HEK293 (cell line): ENCODE results near the gene RPS17.
"Not testable (repeated sequence)": the region's sequence is repeated elsewhere in the genome, so short reads cannot be mapped to it uniquely, and the experiment has no call there.

Experiments used
- CTCF ChIA-PET: fragments of 350-600 bp; formaldehyde crosslinking; extraction: SDS; loops from one replicate; lab custom pipeline; 2021; ENCODE audit warnings: antibody characterized with exemption; lab: Yijun Ruan, JAX
- POLR2A ChIA-PET: fragments of 300-600 bp; formaldehyde crosslinking; extraction: SDS; loops from one replicate; lab custom pipeline; 2020; ENCODE audit warnings: antibody characterized with exemption, inconsistent platforms; lab: Yijun Ruan, JAX
- H3K27ac ChIP-seq: fragments of 200-500 bp; sonication (Bioruptor generic); 2 replicates; pipeline ENCODE4 v1.5.1; 2014; ENCODE audit warnings: low read depth, low read length, control low read depth, inconsistent platforms; ENCODE audit errors: extremely low read depth
- H3K36me3 ChIP-seq, 2 experiments: fragments of 200-500 bp in 1 of 2; sonication (Bioruptor generic) in 1 of 2; 1 replicate in 1 of 2; 2 replicates in 1 of 2; pipeline ENCODE4 v1.5.1; 2014 to 2017; ENCODE audit warnings: inconsistent platforms in 2 of 2, low read length in 2 of 2; ENCODE audit not compliant: control insufficient read depth in 2 of 2, insufficient read depth in 1 of 2
- H3K4me1 ChIP-seq: fragments of 200-500 bp; sonication (Bioruptor generic); 2 replicates; pipeline ENCODE4 v1.5.1; 2014; ENCODE audit warnings: mild to moderate bottlenecking, low read length, inconsistent platforms; ENCODE audit not compliant: control insufficient read depth, insufficient read depth
- H3K4me3 ChIP-seq: 2 replicates; pipeline ENCODE4 v1.5.1; 2011; ENCODE audit warnings: low read depth, mild to moderate bottlenecking, control low read depth, low read length, moderate library complexity
- H3K9me3 ChIP-seq: fragments of 200-500 bp; sonication (Bioruptor generic); 2 replicates; pipeline ENCODE4 v1.5.1; 2014; ENCODE audit warnings: low read depth, low read length, inconsistent platforms; ENCODE audit not compliant: control insufficient read depth, insufficient read depth
- HIC1 ChIP-seq: fragments of 450-650 bp; formaldehyde crosslinking; IDR thresholded peaks from 2 replicates; pipeline ENCODE4 v1.5.1; 2016; ENCODE audit warnings: missing biosample characterization, missing genetic modification characterization
- MYNN ChIP-seq: fragments of 450-650 bp; formaldehyde crosslinking; IDR thresholded peaks from 2 replicates; pipeline ENCODE4 v1.5.1; 2016; ENCODE audit warnings: missing biosample characterization, missing genetic modification characterization, borderline replicate concordance
- TCF7L2 ChIP-seq: IDR thresholded peaks from 2 replicates; pipeline ENCODE4 v1.6.1; 2011; ENCODE audit warnings: low read depth, mild to moderate bottlenecking, inconsistent platforms, low read length, moderate library complexity, borderline replicate concordance
- ZNF664 ChIP-seq: fragments of 450-650 bp; formaldehyde crosslinking; IDR thresholded peaks from 2 replicates; pipeline ENCODE4 v1.5.1; 2016; ENCODE audit warnings: missing biosample characterization, missing genetic modification characterization
- ZNF670 ChIP-seq: fragments of 450-650 bp; formaldehyde crosslinking; IDR thresholded peaks from 2 replicates; pipeline ENCODE4 v1.5.1; 2016; ENCODE audit warnings: missing biosample characterization, missing genetic modification characterization, low read depth
- ZNF701 ChIP-seq: fragments of 450-650 bp; formaldehyde crosslinking; IDR thresholded peaks from 2 replicates; pipeline ENCODE4 v1.5.1; 2016; ENCODE audit warnings: missing biosample characterization, missing genetic modification characterization

The RPS17 gene

GRCh38 chr15:82530006-82530405 lies 10.3 kb downstream of the RPS17 start:
- Histone ChIP-seq H3K4me1 (no peaks in the 10 kb centered on the region), H3K27ac (no peak overlapping the region), H3K4me3 (no peak overlapping the region), H3K36me3 (peaks cover 10 to 27% of the 10 kb centered on the region in 2 experiments), H3K9me3 (no peaks in the 10 kb centered on the region)
- TF ChIP-seq ZNF664 (tag by site-specific recombination) (no peak), ZNF670 (tag by site-specific recombination) (no peak), HIC1 (no peak), ZNF701 (no peak), MYNN (tag by site-specific recombination) (no peak), TCF7L2 (no peak)
- POLR2A ChIA-PET: interaction anchor here (1.2 to 1.7 kb wide), 2 partner anchors 10 to 12 kb away, joined by 4 to 22 read pairs; partner anchors contain the start of gene RPS17
- CTCF ChIA-PET: interaction anchor here (0.6 to 2.8 kb wide), 9 partner anchors 11 to 1119 kb away, joined by 3 to 42 read pairs (median 9); partner anchors contain the start of gene RPS17

DNA sequence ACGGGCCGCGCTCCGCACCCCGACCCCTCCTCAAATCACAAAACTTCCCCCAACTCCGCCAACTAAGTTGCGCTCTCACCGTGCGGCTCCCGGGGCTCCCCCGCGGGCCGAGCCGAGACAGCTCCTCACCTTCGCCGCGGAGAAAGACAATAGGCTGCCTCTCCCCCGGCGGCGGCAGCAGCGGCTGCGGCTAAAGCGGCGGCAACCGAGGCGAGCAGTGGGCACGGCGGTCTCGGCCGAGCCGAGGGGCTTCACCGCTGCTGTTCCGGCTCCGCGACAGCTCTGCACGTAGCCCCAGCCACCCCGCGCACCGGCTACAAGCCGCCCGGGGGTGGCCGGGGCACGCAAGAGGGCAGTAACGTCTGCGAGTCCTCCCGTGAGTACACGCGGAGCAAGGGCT lies 26.7 kb downstream of the RPS17 start:
- CTCF ChIA-PET, H3K36me3 ChIP-seq, POLR2A ChIA-PET: not testable (repeated sequence)

GRCh38 chr15:82507693-82508092 lies 32.6 kb downstream of the RPS17 start:
- H3K9me3 ChIP-seq, H3K4me1 ChIP-seq, CTCF ChIA-PET, H3K4me3 ChIP-seq, POLR2A ChIA-PET, H3K27ac ChIP-seq, H3K36me3 ChIP-seq: not testable (repeated sequence)

More for the DNA sequence above, 26.7 kb downstream of the RPS17 start:
- not testable (repeated sequence) for H3K4me1 ChIP-seq, H3K9me3 ChIP-seq, H3K27ac ChIP-seq, H3K4me3 ChIP-seq

DNA sequence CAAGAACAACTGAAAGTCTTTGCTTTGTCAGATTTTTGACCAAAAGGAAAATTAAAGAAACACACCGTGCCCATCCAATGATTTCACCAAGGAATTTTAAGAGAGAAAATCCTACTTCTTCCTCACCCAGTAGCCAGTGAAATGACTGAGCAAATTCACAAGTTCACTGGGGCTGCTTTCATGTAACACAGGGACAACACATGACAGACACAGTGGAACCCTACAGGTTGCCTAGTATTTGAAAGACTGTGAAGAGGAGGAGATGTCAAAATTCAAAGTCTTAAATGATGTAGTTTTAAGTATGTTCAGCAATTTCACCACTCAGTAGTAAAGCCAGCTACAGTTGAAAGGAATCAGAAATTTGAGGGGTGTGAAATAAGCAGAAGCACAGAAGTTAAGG lies 33.2 kb downstream of the RPS17 start:
- H3K4me1 ChIP-seq, CTCF ChIA-PET, H3K36me3 ChIP-seq, H3K27ac ChIP-seq, H3K9me3 ChIP-seq, H3K4me3 ChIP-seq, POLR2A ChIA-PET: not testable (repeated sequence)

GRCh38 chr15:82505842-82506241 lies 34.4 kb downstream of the RPS17 start:
- H3K9me3 ChIP-seq, H3K4me3 ChIP-seq, H3K4me1 ChIP-seq, POLR2A ChIA-PET, CTCF ChIA-PET, H3K36me3 ChIP-seq, H3K27ac ChIP-seq: not testable (repeated sequence)

DNA sequence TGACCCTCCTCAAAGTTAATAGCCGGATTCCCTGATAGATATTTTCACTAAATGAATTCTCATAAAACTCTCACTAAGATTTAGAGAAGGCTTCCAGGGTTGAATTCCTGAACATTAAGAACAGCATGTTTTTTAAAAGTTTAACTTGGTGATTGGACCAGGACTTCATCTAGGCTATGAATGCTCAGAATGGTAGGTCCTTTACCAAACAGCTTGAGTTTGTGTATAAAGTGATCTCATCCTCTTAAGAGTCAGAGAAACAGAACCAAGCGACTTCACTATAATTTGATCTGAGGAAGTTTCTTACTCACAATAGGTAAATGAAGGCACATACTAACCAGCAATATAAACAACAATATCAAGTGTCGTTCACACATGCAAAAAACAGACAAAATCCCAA lies 36.2 kb downstream of the RPS17 start:
- H3K4me3 ChIP-seq, H3K4me1 ChIP-seq, H3K27ac ChIP-seq, H3K36me3 ChIP-seq, POLR2A ChIA-PET, H3K9me3 ChIP-seq, CTCF ChIA-PET: not testable (repeated sequence)

GRCh38 chr15:82502700-82503339 lies 37.4 kb downstream of the RPS17 start:
- H3K4me1 ChIP-seq, H3K9me3 ChIP-seq, H3K4me3 ChIP-seq, POLR2A ChIA-PET, CTCF ChIA-PET, H3K36me3 ChIP-seq, H3K27ac ChIP-seq: not testable (repeated sequence)

GRCh38 chr15:82500772-82501171 lies 39.5 kb downstream of the RPS17 start:
- H3K27ac ChIP-seq, H3K4me3 ChIP-seq, H3K36me3 ChIP-seq, H3K4me1 ChIP-seq, POLR2A ChIA-PET, H3K9me3 ChIP-seq, CTCF ChIA-PET: not testable (repeated sequence)

GRCh38 chr15:82497978-82498377 lies 42.3 kb downstream of the RPS17 start:
- H3K4me3 ChIP-seq, H3K9me3 ChIP-seq, CTCF ChIA-PET, H3K4me1 ChIP-seq, POLR2A ChIA-PET, H3K36me3 ChIP-seq, H3K27ac ChIP-seq: not testable (repeated sequence)
